Measurements from ENCODE around the gene CPN1. TPM values are rescaled to one million over a fixed set of nuclear protein-coding genes. Genes with fewer than 3 reads are reported as not detected.
A peak's percentile ranks its signal among the peaks of the same experiment; 100 is the strongest.

The CPN1 gene
- total and polyA plus RNA-seq, 5 donors from 2014 or later, result not detected

GRCh38 chr10:100120550-100120949, 38.9 kb upstream of the CPN1 start:
- H3K27me3 ChIP-seq (ENCODE audit: control insufficient read depth, insufficient read depth, low read length), result peaks cover 5% of the 10 kb centered on the region
- H3K4me1 Mint-ChIP-seq, result peaks cover 0 to 4% (median 0%) of the 10 kb centered on the region in 4 donors
- DNase-seq (no peak), ATAC-seq (ENCODE audit: low read depth in 2 of 2) (no peak)
- peaks cover 0 to 2% (median 0%) of the 10 kb centered on the region in 7 donors for H3K9me3 Mint-ChIP-seq
- peaks cover 37% of the 10 kb centered on the region for H3K27me3 Mint-ChIP-seq
- no peak overlapping the region for H3K27ac Mint-ChIP-seq
- H3K4me1 ChIP-seq (ENCODE audit: control insufficient read depth, insufficient read depth, low read length, poor library complexity, severe bottlenecking), result no peaks in the 10 kb centered on the region
- no peak overlapping the region for H3K27ac ChIP-seq (ENCODE audit: insufficient read depth, low read length, poor library complexity, severe bottlenecking)
- peaks cover 0 to 2% of the 10 kb centered on the region in 2 experiments for H3K9me3 ChIP-seq (ENCODE audit: control insufficient read depth in 2 of 2, low read length in 2 of 2)
- no peak overlapping the region for H3K4me3 ChIP-seq (ENCODE audit: low read depth, low read length)
- H3K36me3 ChIP-seq (ENCODE audit: control insufficient read depth, insufficient read depth, low read length), result no peaks in the 10 kb centered on the region
- no peak overlapping the region for H3K4me3 Mint-ChIP-seq
- H3K36me3 Mint-ChIP-seq, result peaks cover 3% of the 10 kb centered on the region

- H3K27ac ChIP-seq (ENCODE audit: insufficient read depth, low read length, poor library complexity, severe bottlenecking), result no peak overlapping the region
- H3K36me3 ChIP-seq (ENCODE audit: control insufficient read depth, insufficient read depth, low read length), result no peaks in the 10 kb centered on the region
- DNase-seq (no peak), ATAC-seq (ENCODE audit: low read depth in 2 of 2) (no peak)
- Mint-ChIP-seq H3K4me1 (peaks cover 0 to 6% (median 0%) of the 10 kb centered on the region in 4 donors), H3K4me3 (no peak overlapping the region), H3K27ac (no peak overlapping the region), H3K9me3 (peaks cover 0 to 2% (median 1%) of the 10 kb centered on the region in 7 donors), H3K36me3 (peaks cover 3% of the 10 kb centered on the region), H3K27me3 (peaks cover 36% of the 10 kb centered on the region)
- H3K4me1 ChIP-seq (ENCODE audit: control insufficient read depth, insufficient read depth, low read length, poor library complexity, severe bottlenecking), result no peaks in the 10 kb centered on the region
- no peak overlapping the region for H3K4me3 ChIP-seq (ENCODE audit: low read depth, low read length)
- peaks cover 0 to 2% of the 10 kb centered on the region in 2 experiments for H3K9me3 ChIP-seq (ENCODE audit: control insufficient read depth in 2 of 2, low read length in 2 of 2)
- peaks cover 5% of the 10 kb centered on the region for H3K27me3 ChIP-seq (ENCODE audit: control insufficient read depth, insufficient read depth, low read length)
These were observed 38.1 kb upstream of the CPN1 start for GRCh38 chr10:100119726-100120125.

GRCh38 chr10:100114976-100115770, 33.5 kb upstream of the CPN1 start:
- H3K36me3 ChIP-seq (ENCODE audit: control insufficient read depth, insufficient read depth, low read length), result no peaks in the 10 kb centered on the region

GRCh38 chr10:100114460-100114859, 32.8 kb upstream of the CPN1 start:
- Histone ChIP-seq H3K4me1 (ENCODE audit: control insufficient read depth, insufficient read depth, low read length, poor library complexity, severe bottlenecking) (no peaks in the 10 kb centered on the region), H3K27me3 (ENCODE audit: control insufficient read depth, insufficient read depth, low read length) (peaks cover 5% of the 10 kb centered on the region), H3K9me3 (ENCODE audit: control insufficient read depth in 2 of 2, low read length in 2 of 2) (peaks cover 0 to 2% of the 10 kb centered on the region in 2 experiments), H3K4me3 (ENCODE audit: low read depth, low read length) (no peak overlapping the region), H3K27ac (ENCODE audit: insufficient read depth, low read length, poor library complexity, severe bottlenecking) (no peak overlapping the region), H3K36me3 (ENCODE audit: control insufficient read depth, insufficient read depth, low read length) (no peaks in the 10 kb centered on the region)
- no peak overlapping the region for H3K27ac Mint-ChIP-seq
- H3K4me3 Mint-ChIP-seq, result no peak overlapping the region
- H3K27me3 Mint-ChIP-seq, result peaks cover 36% of the 10 kb centered on the region
- peaks cover 3% of the 10 kb centered on the region for H3K36me3 Mint-ChIP-seq
- DNase-seq (no peak), ATAC-seq (ENCODE audit: low read depth in 2 of 2) (no peak)
- H3K4me1 Mint-ChIP-seq, result peaks cover 0 to 3% (median 0%) of the 10 kb centered on the region in 4 donors
- H3K9me3 Mint-ChIP-seq, result peaks cover 0 to 3% (median 1%) of the 10 kb centered on the region in 7 donors

More at GRCh38 chr10:100114976-100115770, 33.5 kb upstream of the CPN1 start:
- Histone ChIP-seq H3K27me3 (ENCODE audit: control insufficient read depth, insufficient read depth, low read length) (peaks cover 5% of the 10 kb centered on the region), H3K27ac (ENCODE audit: insufficient read depth, low read length, poor library complexity, severe bottlenecking) (no peak overlapping the region), H3K4me3 (ENCODE audit: low read depth, low read length) (no peak overlapping the region), H3K9me3 (ENCODE audit: control insufficient read depth in 2 of 2, low read length in 2 of 2) (peaks cover 0 to 2% of the 10 kb centered on the region in 2 experiments), H3K4me1 (ENCODE audit: control insufficient read depth, insufficient read depth, low read length, poor library complexity, severe bottlenecking) (no peaks in the 10 kb centered on the region)
- Mint-ChIP-seq H3K4me1 (peaks cover 0 to 3% (median 0%) of the 10 kb centered on the region in 4 donors), H3K9me3 (peaks cover 0 to 3% (median 1%) of the 10 kb centered on the region in 7 donors), H3K4me3 (no peak overlapping the region), H3K27me3 (peaks cover 36% of the 10 kb centered on the region), H3K36me3 (peaks cover 3% of the 10 kb centered on the region), H3K27ac (no peak overlapping the region)
- DNase-seq (no peak), ATAC-seq (ENCODE audit: low read depth in 2 of 2) (no peak)

DNA sequence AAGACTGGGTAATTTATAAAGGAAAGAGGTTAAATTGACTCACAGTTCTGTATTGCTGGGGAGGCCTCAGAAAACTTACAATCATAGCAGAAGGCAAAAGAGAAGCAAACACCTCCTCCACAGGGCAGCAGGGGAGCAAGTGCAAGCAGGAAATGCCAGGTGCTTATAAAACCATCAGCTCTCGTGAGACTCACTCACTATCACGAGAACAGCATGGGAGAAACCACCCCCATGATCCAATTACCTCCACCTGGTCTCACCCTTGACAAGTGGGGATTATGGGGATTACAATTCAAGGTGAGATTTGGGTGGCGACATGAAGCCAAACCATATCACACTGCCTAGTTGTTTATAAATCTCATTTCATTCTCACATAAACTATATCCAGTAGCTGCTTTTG, 28.0 kb upstream of the CPN1 start:
- no peaks in the 10 kb centered on the region for H3K9me3 ChIP-seq (ENCODE audit: control insufficient read depth in 2 of 2, low read length in 2 of 2)
- Mint-ChIP-seq H3K4me3 (no peak overlapping the region), H3K36me3 (no peaks in the 10 kb centered on the region), H3K27ac (no peak overlapping the region), H3K27me3 (peaks cover 26% of the 10 kb centered on the region), H3K9me3 (peaks cover 0 to 2% (median 0%) of the 10 kb centered on the region in 7 donors), H3K4me1 (peaks cover 0 to 2% (median 0%) of the 10 kb centered on the region in 4 donors)
- H3K27ac ChIP-seq (ENCODE audit: insufficient read depth, low read length, poor library complexity, severe bottlenecking), result no peak overlapping the region
- no peaks in the 10 kb centered on the region for H3K36me3 ChIP-seq (ENCODE audit: control insufficient read depth, insufficient read depth, low read length)
- H3K4me3 ChIP-seq (ENCODE audit: low read depth, low read length), result no peak overlapping the region
- H3K27me3 ChIP-seq (ENCODE audit: control insufficient read depth, insufficient read depth, low read length), result peaks cover 1% of the 10 kb centered on the region
- H3K4me1 ChIP-seq (ENCODE audit: control insufficient read depth, insufficient read depth, low read length, poor library complexity, severe bottlenecking), result no peaks in the 10 kb centered on the region
- ATAC-seq (ENCODE audit: low read depth in 2 of 2) (no peak), DNase-seq (no peak)

DNA sequence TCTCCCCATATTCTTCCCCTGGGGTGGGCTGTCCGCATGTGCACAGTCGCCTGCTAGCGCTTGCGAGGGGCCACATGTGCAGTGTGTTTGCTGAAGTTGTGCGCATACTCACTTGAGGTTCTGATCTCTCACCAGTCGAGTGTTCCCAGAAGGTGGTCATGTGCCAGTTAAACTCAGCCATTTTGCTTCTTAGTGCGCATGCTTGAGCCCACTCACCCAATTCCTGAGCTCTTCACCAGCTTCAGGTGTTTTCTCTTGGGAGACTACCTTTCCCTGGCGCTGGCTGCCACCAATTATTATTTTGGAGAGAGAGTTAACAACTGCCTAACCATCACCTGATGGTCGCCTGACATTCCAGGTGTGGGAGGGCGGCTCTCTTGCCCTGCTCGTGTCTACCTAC, 25.2 kb upstream of the CPN1 start:
- no peak overlapping the region for H3K27ac ChIP-seq (ENCODE audit: insufficient read depth, low read length, poor library complexity, severe bottlenecking)
- Mint-ChIP-seq H3K27me3 (peaks cover 36% of the 10 kb centered on the region), H3K4me1 (no peaks in the 10 kb centered on the region), H3K4me3 (no peak overlapping the region), H3K36me3 (no peaks in the 10 kb centered on the region), H3K27ac (no peak overlapping the region), H3K9me3 (peaks cover 0 to 3% (median 0%) of the 10 kb centered on the region in 7 donors)
- no peaks in the 10 kb centered on the region for H3K4me1 ChIP-seq (ENCODE audit: control insufficient read depth, insufficient read depth, low read length, poor library complexity, severe bottlenecking)
- no peak for DNase-seq
- H3K4me3 ChIP-seq (ENCODE audit: low read depth, low read length), result no peak overlapping the region
- H3K27me3 ChIP-seq (ENCODE audit: control insufficient read depth, insufficient read depth, low read length), result peaks cover 1% of the 10 kb centered on the region
- H3K36me3 ChIP-seq (ENCODE audit: control insufficient read depth, insufficient read depth, low read length), result no peaks in the 10 kb centered on the region
- no peaks in the 10 kb centered on the region for H3K9me3 ChIP-seq (ENCODE audit: control insufficient read depth in 2 of 2, low read length in 2 of 2)
- no peak for ATAC-seq (ENCODE audit: low read depth in 2 of 2)

- Mint-ChIP-seq H3K9me3 (peaks cover 0 to 3% (median 0%) of the 10 kb centered on the region in 7 donors), H3K27me3 (peaks cover 46% of the 10 kb centered on the region), H3K36me3 (no peaks in the 10 kb centered on the region), H3K4me1 (peaks cover 0 to 3% (median 0%) of the 10 kb centered on the region in 4 donors), H3K27ac (no peak overlapping the region), H3K4me3 (peak overlapping the region in 1 of 4 donors; percentile 1)
- no peak for DNase-seq
- no peak for ATAC-seq (ENCODE audit: low read depth in 2 of 2)
- Histone ChIP-seq H3K4me3 (ENCODE audit: low read depth, low read length) (no peak overlapping the region), H3K36me3 (ENCODE audit: control insufficient read depth, insufficient read depth, low read length) (no peaks in the 10 kb centered on the region), H3K9me3 (ENCODE audit: control insufficient read depth in 2 of 2, low read length in 2 of 2) (no peaks in the 10 kb centered on the region), H3K27ac (ENCODE audit: insufficient read depth, low read length, poor library complexity, severe bottlenecking) (no peak overlapping the region), H3K27me3 (ENCODE audit: control insufficient read depth, insufficient read depth, low read length) (peaks cover 9% of the 10 kb centered on the region), H3K4me1 (ENCODE audit: control insufficient read depth, insufficient read depth, low read length, poor library complexity, severe bottlenecking) (no peaks in the 10 kb centered on the region)
These were observed 22.6 kb upstream of the CPN1 start for GRCh38 chr10:100104300-100104699.

Measured in CD4-positive, CD25-positive, alpha-beta regulatory T cell (primary cell).